K562 (cell line): ENCODE measurements around the gene FRMD4A. TPM values are rescaled to one million over a fixed set of nuclear protein-coding genes. Genes with fewer than 3 reads are reported as not detected.

ENCODE experiments used
- ATAC-seq: fragments of 200-7000 bp; cut with Tn5 transposase; 3 replicates; pipeline ENCODE4 v1.9.1; 2020; ENCODE audit warnings: moderate library complexity
- BruUV-seq: library from RNA; stranded (reverse); fragments of 400-500 nt; replicated peaks from 2 replicates; lab custom pipeline; 2021; lab: Mats Ljungman, UMichigan
- CTCF ChIA-PET: fragments of 300-600 bp; formaldehyde crosslinking; extraction: SDS; loops from one replicate; lab custom pipeline; 2021; ENCODE audit warnings: low intra/inter-chr PET ratio; lab: Yijun Ruan, JAX
- POLR2A ChIA-PET: fragments of 300-600, 350-650 bp; sonication (Branson Sonifier 250); formaldehyde crosslinking; extraction: SDS; loops from one replicate; lab custom pipeline; 2021; ENCODE audit warnings: antibody characterized with exemption, inconsistent platforms; lab: Yijun Ruan, JAX
- DNase-seq, 4 experiments: peaks; one replicate each; pipeline versions ENCODE4 v3.0.0 to v3.0.0-alpha.2; 2011 to 2018; ENCODE audit warnings: low spot score in 3 of 4, mixed read lengths in 3 of 4; ENCODE audit errors: extremely low read depth in 1 of 4
- FAIRE-seq: peaks from 2 replicates; lab custom pipeline; 2011; peaks lifted over from hg19 to GRCh38; lab: Jason Lieb, UNC
- H2AFZ ChIP-seq: 2 replicates; pipeline ENCODE4 v1.6.0; 2011; ENCODE audit warnings: low read depth, low read length, control low read depth, inconsistent platforms
- H3K27ac ChIP-seq: fragments of 200-600 bp; 3 replicates; pipeline ENCODE4 v1.8.0; 2011; ENCODE audit warnings: low read depth, mild to moderate bottlenecking, control low read depth, inconsistent platforms, low read length, moderate library complexity, mixed read lengths; ENCODE audit errors: extremely low read depth
- H3K27me3 ChIP-seq, 2 experiments: fragments of 300-600 bp in 1 of 2; 2 replicates in 1 of 2; 3 replicates in 1 of 2; pipeline versions ENCODE4 v1.6.0 to v1.8.0; 2011; ENCODE audit warnings: inconsistent platforms in 2 of 2, low read length in 2 of 2, mild to moderate bottlenecking in 1 of 2, mixed read lengths in 1 of 2, moderate library complexity in 1 of 2; ENCODE audit not compliant: control insufficient read depth in 2 of 2, insufficient read depth in 2 of 2
- H3K36me3 ChIP-seq: fragments of 300-600 bp; 3 replicates; pipeline ENCODE4 v1.8.0; 2011; ENCODE audit warnings: mild to moderate bottlenecking, low read length, inconsistent platforms; ENCODE audit not compliant: control insufficient read depth, insufficient read depth
- H3K4me1 ChIP-seq, 2 experiments: fragments of 200-600 bp in 1 of 2; replicated peaks in 1 of 2; 2 replicates in 1 of 2; 3 replicates in 1 of 2; pipeline versions ENCODE4 v1.5.1 to v1.8.0; 2011; ENCODE audit warnings: inconsistent platforms in 2 of 2, low read length in 2 of 2, mild to moderate bottlenecking in 1 of 2, mixed read lengths in 1 of 2, moderate library complexity in 1 of 2; ENCODE audit not compliant: control insufficient read depth in 2 of 2, insufficient read depth in 2 of 2
- H3K4me2 ChIP-seq: 2 replicates; pipeline ENCODE4 v1.6.1; 2011; ENCODE audit warnings: low read length, control low read depth, inconsistent platforms, mixed read lengths; ENCODE audit not compliant: insufficient read depth
- H3K4me3 ChIP-seq: fragments of 200-600 bp; sonication (generic), shearing (Covaris generic); 2 replicates; pipeline ENCODE4 v1.5.1; 2016; ENCODE audit warnings: control low read depth, inconsistent platforms
- H3K79me2 ChIP-seq: fragments of 200-600 bp; 3 replicates; pipeline ENCODE4 v1.8.0; 2011; ENCODE audit warnings: low read length, inconsistent platforms; ENCODE audit not compliant: control insufficient read depth, insufficient read depth
- H3K9ac ChIP-seq, 2 experiments: 2 replicates each; pipeline versions ENCODE4 v1.6.0 to v1.6.1; 2011; ENCODE audit warnings: low read depth in 2 of 2, low read length in 2 of 2, control low read depth in 1 of 2, inconsistent platforms in 1 of 2, mild to moderate bottlenecking in 1 of 2, mixed read lengths in 1 of 2; ENCODE audit not compliant: insufficient read depth in 1 of 2
- H3K9me1 ChIP-seq: one replicate; pipeline ENCODE4 v1.6.0; 2011; ENCODE audit warnings: inconsistent platforms, mild to moderate bottlenecking, low read length, moderate library complexity; ENCODE audit not compliant: control insufficient read depth, insufficient read depth
- H3K9me3 ChIP-seq: replicated peaks from 2 replicates; pipeline ENCODE4 v1.5.1; 2011; ENCODE audit warnings: low read depth, low read length, inconsistent platforms; ENCODE audit not compliant: control insufficient read depth, insufficient read depth
- H4K20me1 ChIP-seq: replicated peaks from 2 replicates; pipeline ENCODE4 v1.6.1; 2011; ENCODE audit warnings: low read length, inconsistent platforms, mixed read lengths; ENCODE audit not compliant: control insufficient read depth, insufficient read depth
- BRD4 ChIP-seq: fragments of 200-600 bp; sonication (generic); IDR thresholded peaks from 2 replicates; pipeline ENCODE4 v1.6.1; 2017; ENCODE audit warnings: inconsistent platforms
- CCAR2 ChIP-seq: fragments of 200-400 bp; formaldehyde crosslinking; IDR thresholded peaks from 2 replicates; pipeline ENCODE4 v1.6.1; 2017; ENCODE audit warnings: mild to moderate bottlenecking, low read depth, low read length
- CCNT2 ChIP-seq: IDR thresholded peaks from 2 replicates; pipeline ENCODE4 v1.6.1; 2011; ENCODE audit warnings: borderline replicate concordance, low read depth, mild to moderate bottlenecking, moderate library complexity, mixed read lengths, low read length; ENCODE audit not compliant: insufficient read length; ENCODE audit errors: extremely low read depth
- DEAF1 ChIP-seq: fragments of 450-650 bp; formaldehyde crosslinking; IDR thresholded peaks from 2 replicates; pipeline ENCODE4 v1.4.0; 2020; ENCODE audit warnings: mild to moderate bottlenecking, moderate library complexity
- GABPB1 ChIP-seq: sonication (generic); formaldehyde crosslinking; IDR thresholded peaks from 2 replicates; pipeline ENCODE4 v1.8.0; 2022; ENCODE audit warnings: mild to moderate bottlenecking, missing genetic modification reagents
- KDM4B ChIP-seq, 2 experiments: fragments of 450-650 bp in 1 of 2; sonication (generic) in 1 of 2; IDR thresholded peaks; 2 replicates each; pipeline ENCODE4 v1.6.1; 2016 to 2017; ENCODE audit warnings: borderline replicate concordance in 2 of 2, antibody characterized with exemption in 1 of 2, low read depth in 1 of 2, mild to moderate bottlenecking in 1 of 2
- LCOR ChIP-seq: sonication (generic); formaldehyde crosslinking; IDR thresholded peaks from 2 replicates; pipeline ENCODE4 v1.8.0; 2022; ENCODE audit warnings: mild to moderate bottlenecking, missing genetic modification reagents
- MYC ChIP-seq, 2 experiments: fragments of 250-450 bp in 1 of 2; sonication (Bioruptor Pico) in 1 of 2; IDR thresholded peaks; 2 replicates each; pipeline versions ENCODE4 v1.5.1 to v1.6.1; 2012 to 2021; ENCODE audit warnings: low read depth in 2 of 2, borderline replicate concordance in 1 of 2, improper control_type of control experiment in 1 of 2, low read length in 1 of 2, mild to moderate bottlenecking in 1 of 2, moderate library complexity in 1 of 2
- NCOA6 ChIP-seq: fragments of 450-650 bp; IDR thresholded peaks from 2 replicates; pipeline ENCODE4 v1.6.1; 2017; ENCODE audit warnings: mild to moderate bottlenecking
- SIRT6 ChIP-seq: IDR thresholded peaks from one replicate; pipeline ENCODE4 v1.6.1; 2012; ENCODE audit warnings: low read depth, mild to moderate bottlenecking, control low read depth, inconsistent platforms, low read length, moderate library complexity
- TCF7 ChIP-seq: sonication (generic); IDR thresholded peaks from 2 replicates; pipeline ENCODE4 v1.6.1; 2016; ENCODE audit warnings: antibody characterized with exemption, borderline replicate concordance
- TEAD2 ChIP-seq: fragments of 450-650 bp; IDR thresholded peaks from 2 replicates; pipeline ENCODE4 v1.6.1; 2016; ENCODE audit warnings: missing genetic modification characterization, control low read depth, missing compliant biosample characterization
- TEAD4 ChIP-seq, 2 experiments: sonication (generic) in 1 of 2; formaldehyde crosslinking in 1 of 2; IDR thresholded peaks; 2 replicates each; pipeline versions ENCODE4 v1.6.1 to v1.8.0; 2012 to 2022; ENCODE audit warnings: borderline replicate concordance in 1 of 2, inconsistent platforms in 1 of 2, low read length in 1 of 2, mild to moderate bottlenecking in 1 of 2, missing genetic modification reagents in 1 of 2
- U2AF1 ChIP-seq: fragments of 200-400 bp; formaldehyde crosslinking; optimal IDR thresholded peaks from 2 replicates; pipeline ENCODE3; 2017; ENCODE audit warnings: mild to moderate bottlenecking, low read depth, low read length, moderate library complexity
- ZBTB33 ChIP-seq: sonication (generic); formaldehyde crosslinking; IDR thresholded peaks from 2 replicates; pipeline ENCODE4 v1.8.1; 2023; ENCODE audit warnings: mild to moderate bottlenecking, missing genetic modification reagents
- ZNF217 ChIP-seq: sonication (generic); formaldehyde crosslinking; IDR thresholded peaks from 2 replicates; pipeline ENCODE4 v1.8.0; 2022; ENCODE audit warnings: mild to moderate bottlenecking, missing genetic modification reagents
- WGBS: fragments of 100-300 bp; shearing (Covaris generic); methylation state at CpG from one replicate; pipeline ENCODE4 v1.1.6; 2016; ENCODE audit warnings: low coverage, mixed read lengths; ENCODE audit not compliant: insufficient coverage; ENCODE audit errors: missing lambda C conversion rate; 5-methylcytosine and 5-hydroxymethylcytosine counted together
- in situ Hi-C: fragments of 300-500 bp; cut with MboI; formaldehyde crosslinking; loops from 4 replicates; pipeline ENCODE4 v1.15.0; 2018; ENCODE audit warnings: inconsistent platforms, mixed read lengths
- intact Hi-C: fragments of 100-400 bp; cut with micrococcal nuclease; formaldehyde crosslinking; loops from 2 replicates; pipeline ENCODE4 v1.14.2; 2022
- polyA plus RNA-seq, 8 experiments: library from polyadenylated mRNA; depleted of rRNA in 4 of 8; stranded (reverse) in 5 of 8; unstranded in 3 of 8; fragments of >200 nt; fragmentation: Nextera tagmentation in 2 of 8; fragmentation: Illumina TruSeq in 1 of 8; extraction: Ambion mirVana in 2 of 8; extraction: Trizol in 1 of 8; gene quantifications; 2 replicates each; pipeline versions ENCODE4 v1.2.1 to v1.2.3, GENCODE V29; 2011 to 2014; ENCODE audit warnings: inconsistent platforms in 1 of 8, missing spikeins in 1 of 8
- total RNA-seq, 7 experiments: library from RNA; depleted of rRNA in 6 of 7; stranded (reverse); fragments of >200 nt in 6 of 7; fragmentation: Illumina TruSeq in 2 of 7; extraction: Trizol in 2 of 7; gene quantifications; 2 replicates each; pipeline versions ENCODE4 v1.2.1 to v1.2.3, GENCODE V29; 2011 to 2021; ENCODE audit warnings: low replicate concordance in 1 of 7
- TF ChIP-seq, protein P1 (sequence below): fragments of 250-450 bp; sonication (Bioruptor Pico); IDR thresholded peaks from 2 replicates; pipeline ENCODE4 v1.9.0; 2021; ENCODE audit warnings: mild to moderate bottlenecking

The FRMD4A gene
- total and polyA plus RNA-seq, 9 of the 15 experiments (the other 6 are each of a cell fraction or from before 2014, with no cell fraction given), result 0.80 to 5.2 (median 3.0) TPM

- Histone ChIP-seq H3K4me2 (no peak overlapping the region), H3K79me2 (no peaks in the 10 kb centered on the region)
- no TSS peak for BruUV-seq
- 2% methylated on average over 7 of the region's 7 CpGs for WGBS
- TF ChIP-seq, protein P1, sequence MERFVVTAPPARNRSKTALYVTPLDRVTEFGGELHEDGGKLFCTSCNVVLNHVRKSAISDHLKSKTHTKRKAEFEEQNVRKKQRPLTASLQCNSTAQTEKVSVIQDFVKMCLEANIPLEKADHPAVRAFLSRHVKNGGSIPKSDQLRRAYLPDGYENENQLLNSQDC (CRISPR knock-in tag), result no peak
- no peak for TF ChIP-seq KDM4B (IDR thresholded peaks at IDR 0.05; ENCODE audit: borderline replicate concordance in 2 of 2, low read depth in 1 of 2)
- TF ChIP-seq NCOA6, result no peak
- TF ChIP-seq ZBTB33, result no peak
- TF ChIP-seq CCAR2, result no peak
- TF ChIP-seq GABPB1 (CRISPR knock-in tag), result no peak
- no peak for TF ChIP-seq BRD4
- no peak for TF ChIP-seq TCF7
- TF ChIP-seq MYC (IDR thresholded peaks at IDR 0.05; ENCODE audit: low read depth, low read length), result no peak
- no peak for TF ChIP-seq MYC (CRISPR knock-in tag; IDR thresholded peaks at IDR 0.05; ENCODE audit: borderline replicate concordance, low read depth)
- no peak for TF ChIP-seq LCOR (CRISPR knock-in tag)
- no peak for TF ChIP-seq ZNF217 (CRISPR knock-in tag)
- no peak for TF ChIP-seq SIRT6
- TF ChIP-seq DEAF1 (CRISPR knock-in tag), result no peak
- TF ChIP-seq TEAD2, result no peak
- TF ChIP-seq CCNT2, result no peak
- no peak for TF ChIP-seq TEAD4 (IDR thresholded peaks at IDR 0.05; ENCODE audit: low read length)
- TF ChIP-seq TEAD4 (CRISPR knock-in tag; IDR thresholded peaks at IDR 0.05; ENCODE audit: borderline replicate concordance), result no peak
- TF ChIP-seq U2AF1, result no peak
- TF ChIP-seq, all 486 proteins: peak for 0
- Histone ChIP-seq H3K4me1 (no peaks in the 10 kb centered on the region), H3K9me1 (no peaks in the 10 kb centered on the region), H3K9ac (no peak overlapping the region), H3K4me3 (no peak overlapping the region), H3K36me3 (no peaks in the 10 kb centered on the region), H3K27me3 (peaks cover 43 to 71% of the 10 kb centered on the region in 2 experiments; a peak in 4 of 5 replicates), H4K20me1 (no peaks in the 10 kb centered on the region), H3K27ac (no peak overlapping the region), H2AFZ (no peak overlapping the region), H3K9me3 (no peaks in the 10 kb centered on the region)
- POLR2A ChIA-PET, result interaction anchor here (0.6 kb wide), 1 partner anchor 18 kb away, joined by 3 read pairs; no protein-coding TSS in a partner anchor
- ATAC-seq, result no peak
- intact Hi-C loops, result no loop called here
- in situ Hi-C loops, result no loop called here
- FAIRE-seq, result no peak
- no peak for DNase-seq
- CTCF ChIA-PET, result no interaction called here
Measured at GRCh38 chr10:13745271-13745670, 585.5 kb downstream of the FRMD4A start.
